OCI-LY7 (cell line): ENCODE data around the gene NXN. TPM values are rescaled to one million over a fixed set of nuclear protein-coding genes. Genes with fewer than 3 reads are reported as not detected.

Experiments used
- BruUV-seq: library from RNA; stranded (reverse); fragments of 400-500 nt; replicated peaks from 2 replicates; lab custom pipeline; 2021; lab: Mats Ljungman, UMichigan
- CTCF ChIA-PET: fragments of 300-600 bp; sonication (Branson Sonifier 250); formaldehyde crosslinking; loops from one replicate; lab custom pipeline; 2022; ENCODE audit warnings: antibody characterized with exemption; ENCODE audit not compliant: unreplicated experiment; lab: Charles Lee
- POLR2A ChIA-PET: fragments of 300-600 bp; sonication (Branson Sonifier 250); formaldehyde crosslinking; loops from one replicate; lab custom pipeline; 2022; ENCODE audit warnings: antibody characterized with exemption; lab: Charles Lee
- DNase-seq: peaks from one replicate; pipeline ENCODE4 v3.0.0-alpha.2; 2015; ENCODE audit warnings: low spot score
- H2AFZ ChIP-seq: fragments of 200-600 bp; sonication (generic), shearing (Covaris generic); 2 replicates; pipeline ENCODE4 v1.6.1; 2014; ENCODE audit warnings: mild to moderate bottlenecking, antibody characterized with exemption, low read length, moderate library complexity
- H3K27ac ChIP-seq: fragments of 200-600 bp; sonication (generic); 2 replicates; pipeline ENCODE4 v1.5.1; 2014; ENCODE audit warnings: mixed run types, low read depth, mild to moderate bottlenecking, moderate library complexity, low read length, inconsistent platforms; ENCODE audit not compliant: poor library complexity, severe bottlenecking
- H3K36me3 ChIP-seq: fragments of 200-600 bp; sonication (generic); 2 replicates; pipeline ENCODE4 v1.6.1; 2014; ENCODE audit warnings: mild to moderate bottlenecking, antibody characterized with exemption, low read length, moderate library complexity, mixed read lengths; ENCODE audit not compliant: insufficient read depth
- H3K4me1 ChIP-seq: fragments of 200-600 bp; sonication (generic); 2 replicates; pipeline ENCODE4 v1.5.1; 2014; ENCODE audit warnings: mild to moderate bottlenecking, low read length; ENCODE audit not compliant: insufficient read depth, poor library complexity, severe bottlenecking
- H3K4me2 ChIP-seq: fragments of 200-600 bp; sonication (generic); 2 replicates; pipeline ENCODE4 v1.6.1; 2014; ENCODE audit warnings: mild to moderate bottlenecking, low read length
- H3K4me3 ChIP-seq: fragments of 200-600 bp; sonication (generic); 2 replicates; pipeline ENCODE4 v1.5.1; 2014; ENCODE audit warnings: mild to moderate bottlenecking, low read depth, low read length; ENCODE audit not compliant: poor library complexity, severe bottlenecking
- H3K79me2 ChIP-seq: fragments of 200-600 bp; sonication (generic); 2 replicates; pipeline ENCODE4 v1.6.1; 2016; ENCODE audit warnings: low read depth, mild to moderate bottlenecking, low read length, moderate library complexity, mixed read lengths; ENCODE audit not compliant: insufficient read depth
- H3K9me2 ChIP-seq: fragments of 200-600 bp; sonication (generic); 2 replicates; pipeline ENCODE4 v1.6.1; 2016; ENCODE audit warnings: mild to moderate bottlenecking, low read length, mixed read lengths; ENCODE audit not compliant: insufficient read depth
- H3K9me3 ChIP-seq: fragments of 200-600 bp; sonication (generic); 2 replicates; pipeline ENCODE4 v1.6.1; 2014; ENCODE audit warnings: mild to moderate bottlenecking, mixed run types, low read length, mixed read lengths
- H4K20me1 ChIP-seq: fragments of 200-600 bp; sonication (generic); 2 replicates; pipeline ENCODE4 v1.6.1; 2014; ENCODE audit warnings: mild to moderate bottlenecking, antibody characterized with exemption, low read length, moderate library complexity, mixed read lengths; ENCODE audit not compliant: insufficient read depth
- EZH2phosphoT487 ChIP-seq: fragments of 200-600 bp; sonication (generic); IDR thresholded peaks from 2 replicates; pipeline ENCODE4 v1.6.1; 2018; ENCODE audit warnings: low read depth, borderline replicate concordance, mild to moderate bottlenecking, mixed run types, antibody characterized with exemption, low read length, moderate library complexity, mixed read lengths
- intact Hi-C: fragments of 100-400 bp; cut with micrococcal nuclease; formaldehyde crosslinking; loops from one replicate; pipeline ENCODE4 v1.10.0; 2022; ENCODE audit not compliant: unreplicated experiment
- total RNA-seq, 2 experiments: library from RNA; depleted of rRNA in 1 of 2; stranded (reverse); fragments of >200 nt in 1 of 2; shearing (Covaris generic) in 1 of 2; gene quantifications; 2 replicates each; pipeline ENCODE4 v1.2.3, GENCODE V29; 2014 to 2022
- TF ChIP-seq, protein P1 (sequence below): fragments of 200-600 bp; sonication (generic); conservative IDR thresholded peaks from 2 replicates; pipeline ENCODE4 v1.5.1; 2014; ENCODE audit warnings: mild to moderate bottlenecking, antibody characterized with exemption, low read length, moderate library complexity, mixed read lengths

Gene NXN
- total RNA-seq, 2 experiments from 2014 or later = 1.3 to 2.8 TPM

DNA sequence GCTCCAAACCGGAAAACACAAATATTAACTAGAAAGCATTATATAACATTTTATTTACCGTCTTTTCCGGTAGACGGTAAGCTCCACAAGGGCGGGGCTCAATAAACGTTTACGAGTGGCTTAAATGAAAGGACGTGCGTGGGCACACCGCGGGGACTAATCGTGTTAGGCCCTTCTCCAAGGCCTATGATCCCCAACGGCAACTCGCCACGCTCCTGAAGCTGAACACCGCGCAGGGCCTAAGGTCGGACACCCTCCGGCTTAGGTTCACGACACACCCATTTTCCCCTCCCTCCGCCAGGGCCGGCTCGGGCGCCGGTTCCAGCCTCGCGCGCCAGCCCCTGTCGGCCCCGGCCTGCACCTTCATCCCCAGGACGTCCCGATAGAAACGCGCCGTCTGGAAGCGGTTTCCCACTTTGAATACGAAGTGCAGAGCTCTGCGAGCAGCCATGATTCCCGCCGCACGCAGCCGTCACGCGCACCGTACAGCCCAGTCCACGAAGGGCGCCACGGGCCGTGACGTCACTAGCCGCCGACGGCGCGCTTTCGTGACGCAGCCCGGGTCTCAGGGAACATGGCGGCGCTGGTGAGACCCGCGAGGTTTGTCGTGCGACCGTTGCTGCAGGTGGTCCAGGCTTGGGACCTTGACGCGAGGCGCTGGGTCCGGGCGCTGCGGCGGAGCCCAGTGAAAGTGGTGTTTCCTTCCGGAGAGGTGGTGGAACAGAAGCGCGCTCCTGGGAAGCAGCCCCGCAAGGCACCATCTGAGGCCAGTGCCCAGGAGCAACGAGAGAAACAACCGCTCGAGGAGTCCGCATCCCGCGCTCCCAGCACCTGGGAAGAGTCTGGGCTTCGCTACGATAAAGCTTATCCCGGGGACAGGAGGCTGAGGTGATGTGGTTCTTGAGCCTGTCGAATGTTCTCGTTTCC, 197.5 kb downstream of the NXN start, which contains the start of the genes GLOD4 and MRM3:
GLOD4 (minus strand) TSS at position 476 of the 927 bp plus-strand sequence; CDS start at position 451, 25 bp downstream.
MRM3 (plus strand) TSS at position 549 of the 927 bp plus-strand sequence; CDS start at position 575, 26 bp downstream.
- Histone ChIP-seq H3K4me3 (peak within 1 kb of the TSS; percentile 95), H3K4me2 (peak within 1 kb of the TSS; percentile 86), H3K27ac (peak within 1 kb of the TSS; percentile 50), H3K9me3 (no peaks in the 10 kb centered on the region), H3K36me3 (peaks cover 51% of the 10 kb centered on the region), H3K4me1 (peaks cover 21% of the 10 kb centered on the region), H3K79me2 (peaks cover 70% of the 10 kb centered on the region), H4K20me1 (peaks cover 10% of the 10 kb centered on the region; the same call in 1 of the 2 replicates), H2AFZ (peak within 1 kb of the TSS; percentile 77), H3K9me2 (no peaks in the 10 kb centered on the region)
- POLR2A ChIA-PET = interaction anchor here (0.6 to 1.4 kb wide), 6 partner anchors 8 to 369 kb away, joined by 3 to 9 read pairs (median 3); partner anchors contain the start of genes NXN and VPS53
- intact Hi-C loops = loop anchor here (2.0 to 5.0 kb wide), 2 partner anchors 199 to 215 kb away; partner anchors contain the start of gene TIMM22
- no peak for TF ChIP-seq EZH2phosphoT487
- TF ChIP-seq, protein P1, sequence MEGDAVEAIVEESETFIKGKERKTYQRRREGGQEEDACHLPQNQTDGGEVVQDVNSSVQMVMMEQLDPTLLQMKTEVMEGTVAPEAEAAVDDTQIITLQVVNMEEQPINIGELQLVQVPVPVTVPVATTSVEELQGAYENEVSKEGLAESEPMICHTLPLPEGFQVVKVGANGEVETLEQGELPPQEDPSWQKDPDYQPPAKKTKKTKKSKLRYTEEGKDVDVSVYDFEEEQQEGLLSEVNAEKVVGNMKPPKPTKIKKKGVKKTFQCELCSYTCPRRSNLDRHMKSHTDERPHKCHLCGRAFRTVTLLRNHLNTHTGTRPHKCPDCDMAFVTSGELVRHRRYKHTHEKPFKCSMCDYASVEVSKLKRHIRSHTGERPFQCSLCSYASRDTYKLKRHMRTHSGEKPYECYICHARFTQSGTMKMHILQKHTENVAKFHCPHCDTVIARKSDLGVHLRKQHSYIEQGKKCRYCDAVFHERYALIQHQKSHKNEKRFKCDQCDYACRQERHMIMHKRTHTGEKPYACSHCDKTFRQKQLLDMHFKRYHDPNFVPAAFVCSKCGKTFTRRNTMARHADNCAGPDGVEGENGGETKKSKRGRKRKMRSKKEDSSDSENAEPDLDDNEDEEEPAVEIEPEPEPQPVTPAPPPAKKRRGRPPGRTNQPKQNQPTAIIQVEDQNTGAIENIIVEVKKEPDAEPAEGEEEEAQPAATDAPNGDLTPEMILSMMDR = 0 out of 2 replicates have a peak, but pooled peaks have one; percentile 7
- DNase-seq = peak; percentile 88
- BruUV-seq = TSS peak; percentile 80
- CTCF ChIA-PET = interaction anchor here (0.6 to 0.7 kb wide), 2 partner anchors 79 to 97 kb away, joined by 3 read pairs; no protein-coding TSS in a partner anchor

DNA sequence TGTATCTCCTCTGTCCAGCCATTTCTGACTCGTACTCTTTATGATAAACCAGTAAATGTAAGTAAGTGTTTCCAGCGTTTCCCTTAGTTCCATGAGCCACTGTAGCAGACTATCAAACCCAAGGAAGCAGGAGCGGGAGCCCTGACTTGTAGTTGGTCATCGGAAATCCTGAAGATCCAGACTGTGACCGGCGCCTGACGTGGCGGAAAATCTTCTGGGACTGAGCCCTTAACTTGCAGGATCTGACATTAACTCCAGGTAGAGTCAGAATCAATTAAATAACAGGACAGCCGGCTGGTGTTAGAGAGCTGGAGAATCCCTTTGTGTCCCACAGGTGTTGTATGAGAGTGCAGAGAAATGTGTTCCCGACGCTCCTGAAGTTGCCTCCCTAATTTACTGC, 201.5 kb downstream of the NXN start:
- no peak overlapping the region for H3K4me3 ChIP-seq
- DNase-seq = no peak
- peaks cover 42% of the 10 kb centered on the region for H3K79me2 ChIP-seq
- H3K36me3 ChIP-seq = peaks cover 57% of the 10 kb centered on the region
- no peak overlapping the region for H3K4me2 ChIP-seq
- TF ChIP-seq, protein P1 = no peak
- TF ChIP-seq EZH2phosphoT487 = no peak
- H3K27ac ChIP-seq = no peak overlapping the region
- no TSS peak for BruUV-seq
- H4K20me1 ChIP-seq = peaks cover under 1% of the 10 kb centered on the region; the same call in 1 of the 2 replicates
- ChIA-PET CTCF (no interaction called here), POLR2A (no interaction called here)
- H3K4me1 ChIP-seq = peaks cover 8% of the 10 kb centered on the region
- intact Hi-C loops = no loop called here
- H3K9me2 ChIP-seq = no peaks in the 10 kb centered on the region
- H2AFZ ChIP-seq = no peak overlapping the region
- H3K9me3 ChIP-seq = no peaks in the 10 kb centered on the region
